ENCODE results near the gene ATP2C1. TPM values are rescaled to one million over a fixed set of nuclear protein-coding genes. Genes with fewer than 3 reads are reported as not detected.

ATP2C1 gene
- total and polyA plus RNA-seq, 12 donors, result 27.5 to 78.8 (median 58.4) TPM

- 94% methylated on average over 1 of the region's 1 CpG for WGBS, 2 donors
- Histone ChIP-seq H3K27me3 (no peaks in the 10 kb centered on the region), H3K9me3 (no peaks in the 10 kb centered on the region), H3K4me1 (peaks cover 0 to 5% (median 0%) of the 10 kb centered on the region in 9 donors), H3K4me3 (no peak overlapping the region), H3K27ac (no peak overlapping the region), H3K36me3 (peaks cover 0 to 100% (median 21%) of the 10 kb centered on the region in 9 donors)
- no peak for TF ChIP-seq CTCF (IDR thresholded peaks at IDR 0.05)
- DNase-seq, result no peak
- intact Hi-C loops (cut with DNase I), result no loop called here
- no peak for ATAC-seq
Observed at GRCh38 chr3:130956281-130956680, 62.4 kb downstream of the ATP2C1 start.

- TF ChIP-seq CTCF (IDR thresholded peaks at IDR 0.05), result no peak
- ATAC-seq, result no peak
- WGBS, 2 donors, result 87% methylated on average over 3 of the region's 3 CpGs
- no peaks in the 10 kb centered on the region for H3K27me3 ChIP-seq
- H3K4me1 ChIP-seq, result peaks cover 0 to 5% (median 0%) of the 10 kb centered on the region in 9 donors
- intact Hi-C loops (cut with DNase I), result no loop called here
- peaks cover 0 to 100% (median 21%) of the 10 kb centered on the region in 9 donors for H3K36me3 ChIP-seq
- H3K4me3 ChIP-seq, result no peak overlapping the region
- no peak for DNase-seq
- H3K9me3 ChIP-seq, result no peaks in the 10 kb centered on the region
- no peak overlapping the region for H3K27ac ChIP-seq
Observed at GRCh38 chr3:130956721-130957120, 62.8 kb downstream of the ATP2C1 start.

GRCh38 chr3:130960139-130960795 is 66.4 kb downstream of the ATP2C1 start:
- intact Hi-C loops (cut with DNase I), result no loop called here
- 79 to 89% methylated on average over 5 of the region's 5 CpGs for WGBS, 2 donors
- Histone ChIP-seq H3K4me1 (peaks cover 0 to 5% (median 0%) of the 10 kb centered on the region in 9 donors), H3K27ac (no peak overlapping the region), H3K9me3 (no peaks in the 10 kb centered on the region), H3K36me3 (peaks cover 0 to 99% (median 20%) of the 10 kb centered on the region in 9 donors), H3K27me3 (no peaks in the 10 kb centered on the region), H3K4me3 (no peak overlapping the region)
- DNase-seq, result no peak
- no peak for TF ChIP-seq CTCF (IDR thresholded peaks at IDR 0.05)
- no peak for ATAC-seq

GRCh38 chr3:130961458-130961857 is 67.6 kb downstream of the ATP2C1 start:
- H3K4me1 ChIP-seq, result peaks cover 0 to 5% (median 0%) of the 10 kb centered on the region in 9 donors
- no peaks in the 10 kb centered on the region for H3K9me3 ChIP-seq
- DNase-seq (no peak), ATAC-seq (no peak)
- no peak overlapping the region for H3K27ac ChIP-seq
- no peak for TF ChIP-seq CTCF (IDR thresholded peaks at IDR 0.05)
- no peak overlapping the region for H3K4me3 ChIP-seq
- intact Hi-C loops (cut with DNase I), result no loop called here
- peaks cover 0 to 99% (median 12%) of the 10 kb centered on the region in 9 donors for H3K36me3 ChIP-seq
- H3K27me3 ChIP-seq, result no peaks in the 10 kb centered on the region
